DND-41 (cell line): ENCODE data around the gene CHST10.

ENCODE experiments used
- ATAC-seq: fragments of 200-7000 bp; cut with Tn5 transposase; 3 replicates; pipeline ENCODE4 v1.9.1; 2021; ENCODE audit warnings: low read depth; ENCODE audit not compliant: insufficient read depth
- DNase-seq: peaks from one replicate; pipeline ENCODE4 v3.0.0-alpha.2; 2020
- H2AFZ ChIP-seq: 2 replicates; pipeline ENCODE4 v1.6.0; 2012; ENCODE audit warnings: low read depth, low read length
- H3K27ac ChIP-seq: 2 replicates; pipeline ENCODE4 v1.5.1; 2012; ENCODE audit warnings: low read length, inconsistent platforms
- H3K27me3 ChIP-seq: fragments of 200-600 bp; sonication (generic); 2 replicates; pipeline ENCODE4 v1.6.0; 2012; ENCODE audit warnings: low read length, mild to moderate bottlenecking, inconsistent platforms; ENCODE audit not compliant: insufficient read depth, poor library complexity
- H3K36me3 ChIP-seq: 2 replicates; pipeline ENCODE4 v1.5.1; 2012; ENCODE audit warnings: low read length, inconsistent platforms; ENCODE audit not compliant: insufficient read depth
- H3K4me1 ChIP-seq: 2 replicates; pipeline ENCODE4 v1.5.1; 2012; ENCODE audit warnings: mild to moderate bottlenecking, low read length; ENCODE audit not compliant: insufficient read depth
- H3K4me2 ChIP-seq: 2 replicates; pipeline ENCODE4 v1.6.0; 2012; ENCODE audit warnings: mild to moderate bottlenecking, moderate library complexity, low read length, inconsistent platforms; ENCODE audit not compliant: insufficient read depth
- H3K4me3 ChIP-seq, 2 experiments: fragments of 200-600 bp in 1 of 2; shearing (Covaris generic) in 1 of 2; 2 replicates each; pipeline ENCODE4 v1.5.1; 2012 to 2016; ENCODE audit warnings: inconsistent platforms in 2 of 2, low read length in 2 of 2, mild to moderate bottlenecking in 2 of 2, low read depth in 1 of 2, moderate library complexity in 1 of 2
- H3K79me2 ChIP-seq: 2 replicates; pipeline ENCODE4 v1.6.0; 2012; ENCODE audit warnings: low read length, inconsistent platforms; ENCODE audit not compliant: insufficient read depth
- H3K9ac ChIP-seq: 2 replicates; pipeline ENCODE4 v1.6.0; 2012; ENCODE audit warnings: low read depth, mild to moderate bottlenecking, inconsistent platforms, low read length, moderate library complexity
- H3K9me3 ChIP-seq: 2 replicates; pipeline ENCODE4 v1.5.1; 2012; ENCODE audit warnings: low read length, moderate library complexity, mild to moderate bottlenecking, inconsistent platforms; ENCODE audit not compliant: insufficient read depth, severe bottlenecking
- H4K20me1 ChIP-seq: 2 replicates; pipeline ENCODE4 v1.6.0; 2012; ENCODE audit warnings: low read length; ENCODE audit not compliant: insufficient read depth
- CTCF ChIP-seq: IDR thresholded peaks from 2 replicates; pipeline ENCODE4 v1.5.1; 2012; ENCODE audit warnings: borderline replicate concordance, low read length, moderate library complexity, mild to moderate bottlenecking; ENCODE audit not compliant: poor library complexity, severe bottlenecking; ENCODE audit errors: extremely low read depth
- EZH2 ChIP-seq: IDR thresholded peaks from 3 replicates; pipeline ENCODE4 v1.6.1; 2012; ENCODE audit warnings: borderline replicate concordance, low read depth, mild to moderate bottlenecking, moderate library complexity, low read length, inconsistent platforms; ENCODE audit not compliant: severe bottlenecking

CHST10 gene

DNA sequence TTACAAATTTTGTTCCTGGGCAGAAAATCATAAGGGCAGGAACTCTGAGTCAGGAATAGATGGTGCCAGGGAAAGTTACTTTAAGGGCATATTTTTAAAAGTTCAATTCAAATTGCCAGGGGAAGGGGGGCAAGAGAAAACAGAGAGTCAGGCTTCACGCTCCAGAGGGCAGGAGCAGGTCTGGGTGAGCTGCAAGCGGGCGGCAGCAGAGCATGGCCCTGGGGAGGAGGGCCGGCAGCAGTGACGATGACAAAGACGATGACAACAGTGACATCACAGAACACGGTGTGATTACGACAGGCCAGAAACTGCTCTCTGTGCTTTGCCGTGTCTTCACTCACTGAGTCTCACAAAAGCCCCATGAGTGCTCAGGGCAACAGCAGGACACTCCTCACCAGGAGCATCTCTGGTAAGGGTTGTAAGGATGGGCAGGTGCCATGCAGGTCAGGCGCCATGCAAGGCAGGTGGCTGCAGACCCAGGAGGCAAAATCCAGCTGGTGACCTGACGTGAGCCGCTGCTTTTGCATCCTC lies 23.3 kb downstream of the CHST10 start:
- TF ChIP-seq EZH2: no peak
- TF ChIP-seq CTCF: no peak
- H3K36me3 ChIP-seq: peaks cover 55% of the 10 kb centered on the region
- no peak overlapping the region for H2AFZ ChIP-seq
- no peak overlapping the region for H3K4me2 ChIP-seq
- no peak overlapping the region for H3K9ac ChIP-seq
- no peak for DNase-seq
- no peaks in the 10 kb centered on the region for H3K4me1 ChIP-seq
- H3K4me3 ChIP-seq: no peak overlapping the region
- H3K9me3 ChIP-seq: no peaks in the 10 kb centered on the region
- H3K27me3 ChIP-seq: no peaks in the 10 kb centered on the region
- no peaks in the 10 kb centered on the region for H3K79me2 ChIP-seq
- H3K27ac ChIP-seq: no peak overlapping the region
- H4K20me1 ChIP-seq: no peaks in the 10 kb centered on the region
- no peak for ATAC-seq

DNA sequence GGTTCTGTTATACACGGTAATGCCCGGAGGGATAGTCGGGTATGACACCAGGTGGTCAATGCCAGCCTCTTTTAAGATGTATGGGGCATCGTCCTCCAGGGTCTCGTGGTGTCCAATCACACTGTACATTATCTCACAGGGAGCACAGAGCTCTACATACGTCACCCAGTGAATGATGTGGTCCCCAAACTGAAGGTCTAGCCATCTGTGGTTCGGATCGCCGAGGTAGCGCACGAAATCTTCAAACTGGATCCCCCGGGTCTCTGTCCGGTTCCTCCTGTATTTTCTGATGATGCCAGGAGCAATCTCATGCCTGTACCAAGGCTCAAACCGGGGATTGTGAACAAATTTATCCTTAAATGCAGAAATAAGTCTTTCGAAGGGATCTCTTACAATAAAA lies 24.1 kb downstream of the CHST10 start:
- Histone ChIP-seq H3K4me2 (no peak overlapping the region), H3K36me3 (peaks cover 55% of the 10 kb centered on the region)
- no peak for ATAC-seq

GRCh38 chr2:100392715-100393114 lies 24.8 kb downstream of the CHST10 start:
- no peaks in the 10 kb centered on the region for H4K20me1 ChIP-seq
- H3K27me3 ChIP-seq: no peaks in the 10 kb centered on the region
- DNase-seq: no peak
- H3K27ac ChIP-seq: no peak overlapping the region
- H2AFZ ChIP-seq: no peak overlapping the region
- peaks cover 53% of the 10 kb centered on the region for H3K36me3 ChIP-seq
- ATAC-seq: no peak
- no peaks in the 10 kb centered on the region for H3K9me3 ChIP-seq
- no peak overlapping the region for H3K9ac ChIP-seq
- H3K4me1 ChIP-seq: no peaks in the 10 kb centered on the region
- H3K4me2 ChIP-seq: no peak overlapping the region
- no peak overlapping the region for H3K4me3 ChIP-seq
- TF ChIP-seq EZH2: no peak
- no peak for TF ChIP-seq CTCF
- no peaks in the 10 kb centered on the region for H3K79me2 ChIP-seq

More for the DNA sequence above, 24.1 kb downstream of the CHST10 start:
- Histone ChIP-seq H3K4me3 (no peak overlapping the region), H3K9ac (no peak overlapping the region), H4K20me1 (no peaks in the 10 kb centered on the region), H3K27me3 (no peaks in the 10 kb centered on the region), H3K9me3 (no peaks in the 10 kb centered on the region), H2AFZ (no peak overlapping the region), H3K79me2 (no peaks in the 10 kb centered on the region), H3K4me1 (no peaks in the 10 kb centered on the region), H3K27ac (no peak overlapping the region)
- no peak for DNase-seq
- no peak for TF ChIP-seq CTCF
- no peak for TF ChIP-seq EZH2
